T-cell (primary cell): Measurements from ENCODE around the gene RFK. TPM values are rescaled to one million over a fixed set of nuclear protein-coding genes. Genes with fewer than 3 reads are reported as not detected.

Experiments used
- ATAC-seq, 4 experiments: fragments of 200-7000 bp in 3 of 4; fragments of 150-1000 bp in 1 of 4; cut with Tn5 transposase; replicated peaks in 1 of 4; 1 replicate in 3 of 4; 2 replicates in 1 of 4; pipeline ENCODE4 v1.10.0; 2021; ENCODE audit warnings: moderate library complexity in 3 of 4, mild to moderate bottlenecking in 2 of 4, moderate number of reproducible peaks in 1 of 4
- CTCF ChIA-PET, 2 donors: fragments of 300-600 bp; sonication (Branson Sonifier 250); formaldehyde crosslinking; loops; one replicate each; lab custom pipeline; 2022; ENCODE audit warnings: antibody characterized with exemption in 2 of 2; lab: Charles Lee
- POLR2A ChIA-PET, 2 donors: fragments of 300-600 bp; sonication (Branson Sonifier 250); formaldehyde crosslinking; loops; one replicate each; lab custom pipeline; 2022; ENCODE audit warnings: antibody characterized with exemption in 2 of 2; lab: Charles Lee
- DNase-seq, 35 experiments: peaks; one replicate each; pipeline versions ENCODE4 v3.0.0 to v3.0.0-alpha.2; 2013 to 2023
- H3K27ac ChIP-seq: one replicate; pipeline ENCODE4 v1.5.1; 2013; ENCODE audit warnings: low read length
- H3K27me3 ChIP-seq, 2 experiments: replicated peaks in 1 of 2; 1 replicate in 1 of 2; 2 replicates in 1 of 2; pipeline versions ENCODE4 v1.6.1 to v1.7.0; 2013; ENCODE audit warnings: low read length in 1 of 2, mixed read lengths in 1 of 2; ENCODE audit not compliant: control insufficient read depth in 2 of 2, insufficient read depth in 2 of 2; ENCODE audit errors: extremely low read depth in 1 of 2
- H3K36me3 ChIP-seq, 2 donors: 1 replicate in 1 of 2; 2 replicates in 1 of 2; pipeline versions ENCODE4 v1.6.1 to v1.7.0; 2013; ENCODE audit warnings: low read length in 1 of 2; ENCODE audit not compliant: control insufficient read depth in 2 of 2, insufficient read depth in 1 of 2; ENCODE audit errors: extremely low read depth in 1 of 2
- H3K4me1 ChIP-seq, 2 experiments: 1 replicate in 1 of 2; 2 replicates in 1 of 2; pipeline versions ENCODE4 v1.6.1 to v1.7.0; 2013; ENCODE audit warnings: low read length in 2 of 2, mixed read lengths in 1 of 2; ENCODE audit not compliant: insufficient read depth in 2 of 2, control insufficient read depth in 1 of 2; ENCODE audit errors: extremely low read depth in 1 of 2
- H3K4me3 ChIP-seq, 2 donors: 1 replicate in 1 of 2; 2 replicates in 1 of 2; pipeline versions ENCODE4 v1.5.1 to v1.7.0; 2013; ENCODE audit warnings: mild to moderate bottlenecking in 2 of 2, low read length in 1 of 2, moderate library complexity in 1 of 2; ENCODE audit not compliant: control insufficient read depth in 1 of 2; ENCODE audit errors: extremely low read depth in 1 of 2
- H3K9me3 ChIP-seq: 2 replicates; pipeline ENCODE4 v1.7.0; 2013
- H3K27ac Mint-ChIP-seq, 2 donors: one replicate each; pipeline ENCODE4 v1.8.0; 2020 to 2021; ENCODE audit warnings: mild to moderate bottlenecking in 2 of 2, mixed read lengths in 2 of 2
- H3K27me3 Mint-ChIP-seq, 2 donors: one replicate each; pipeline ENCODE4 v1.8.0; 2021 to 2022; ENCODE audit warnings: mixed read lengths in 2 of 2
- H3K36me3 Mint-ChIP-seq: one replicate; pipeline ENCODE4 v1.8.0; 2021; ENCODE audit warnings: mixed read lengths
- H3K4me1 Mint-ChIP-seq, 3 donors: one replicate each; pipeline ENCODE4 v1.8.0; 2020 to 2022; ENCODE audit warnings: mixed read lengths in 3 of 3, mild to moderate bottlenecking in 1 of 3
- H3K4me3 Mint-ChIP-seq, 3 donors: one replicate each; pipeline ENCODE4 v1.8.0; 2020 to 2022; ENCODE audit warnings: mild to moderate bottlenecking in 3 of 3, mixed read lengths in 3 of 3, moderate library complexity in 3 of 3
- H3K9me3 Mint-ChIP-seq, 3 donors: one replicate each; pipeline ENCODE4 v1.8.0; 2020 to 2022; ENCODE audit warnings: mixed read lengths in 3 of 3
- WGBS: methylation state at CpG from one replicate; pipeline ENCODE4 v1.1.5; 2013; ENCODE audit warnings: missing lambda C conversion rate; ENCODE audit not compliant: insufficient coverage; 5-methylcytosine and 5-hydroxymethylcytosine counted together
- total RNA-seq, 35 experiments: library from RNA in 6 of 35; stranded (reverse) in 6 of 35; fragments of 120-200 nt in 1 of 35; gene quantifications; one replicate each; pipeline versions ENCODE4 v1.2.1 to v1.2.4 and lab custom pipeline; 2013 to 2026

RFK gene
- total RNA-seq, 5 donors from 2014 or later (not counting 1 experiment from before 2014, with no cell fraction given), result 8.9 to 13.5 (median 11.0) TPM

GRCh38 chr9:76396144-76396543 lies 1.9 kb upstream of the RFK start:
- Mint-ChIP-seq H3K9me3 (peaks cover 0 to 5% (median 0%) of the 10 kb centered on the region in 3 donors), H3K27ac (no peak overlapping the region)

DNA sequence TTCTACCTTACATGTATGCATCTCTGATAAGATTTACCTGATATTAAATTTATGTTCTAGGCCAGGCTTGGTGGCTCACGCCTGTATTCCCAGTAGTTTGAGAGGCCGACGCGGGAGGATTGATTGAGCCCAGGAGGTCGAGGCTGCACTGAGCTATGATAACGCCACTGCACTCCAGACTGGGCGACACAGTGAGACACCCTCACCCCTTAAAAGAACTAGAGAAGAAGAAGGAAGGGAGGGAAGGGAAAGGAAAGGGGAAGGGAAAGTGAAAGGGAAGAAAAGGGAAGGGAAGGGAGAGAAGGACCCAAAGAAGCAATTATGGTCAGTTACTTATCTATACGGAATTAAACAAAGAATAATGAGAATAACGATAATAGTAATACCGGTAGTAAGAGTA lies 1.2 kb upstream of the RFK start:
- ChIA-PET CTCF (interaction anchor here (0.6 to 1.6 kb wide), 4 partner anchors 9 to 784 kb away, joined by 3 to 13 read pairs (median 3); no protein-coding TSS in a partner anchor), POLR2A (interaction anchor here (1.1 kb wide), 2 partner anchors 12 to 1307 kb away, joined by 4 to 5 read pairs; partner anchors contain the start of genes NMRK1 (in 1 of the 2) and OSTF1 (in 1 of the 2))
- H3K27ac ChIP-seq, result peak overlapping the region; percentile 85
- H3K4me1 ChIP-seq, result peaks cover 4 to 21% of the 10 kb centered on the region in 2 experiments
- Mint-ChIP-seq H3K4me3 (peak overlapping the region; percentile 4 to 95 (median 25)), H3K27me3 (no peaks in the 10 kb centered on the region), H3K9me3 (peaks cover 0 to 5% (median 0%) of the 10 kb centered on the region in 3 donors), H3K4me1 (peaks cover 32 to 42% (median 35%) of the 10 kb centered on the region in 3 donors), H3K27ac (peak overlapping the region; percentile 72 to 76), H3K36me3 (peaks cover 11% of the 10 kb centered on the region)
- H3K27me3 ChIP-seq, result peaks cover 0 to 3% of the 10 kb centered on the region in 2 experiments
- no peaks in the 10 kb centered on the region for H3K36me3 ChIP-seq
- no peak for ATAC-seq
- 93% methylated on average over 2 of the region's 10 CpGs for WGBS
- no peaks in the 10 kb centered on the region for H3K9me3 ChIP-seq
- no peak for DNase-seq
- H3K4me3 ChIP-seq, result peak overlapping the region; percentile 98

More at GRCh38 chr9:76396144-76396543, 1.9 kb upstream of the RFK start:
- H3K36me3 Mint-ChIP-seq, result peaks cover 5% of the 10 kb centered on the region
- Histone ChIP-seq H3K9me3 (no peaks in the 10 kb centered on the region), H3K36me3 (no peaks in the 10 kb centered on the region), H3K27ac (no peak overlapping the region), H3K4me3 (no peak overlapping the region), H3K27me3 (peaks cover 0 to 3% of the 10 kb centered on the region in 2 experiments), H3K4me1 (peaks cover 4 to 21% of the 10 kb centered on the region in 2 experiments)
- POLR2A ChIA-PET, result no interaction called here
- CTCF ChIA-PET, result interaction anchor here in 1 of 2 donors (0.6 kb wide), 1 partner anchor 614 kb away, joined by 3 read pairs; no protein-coding TSS in a partner anchor
- H3K27me3 Mint-ChIP-seq, result no peaks in the 10 kb centered on the region
- H3K4me1 Mint-ChIP-seq, result peaks cover 25 to 40% (median 36%) of the 10 kb centered on the region in 3 donors
- DNase-seq (no peak), ATAC-seq (no peak)
- H3K4me3 Mint-ChIP-seq, result no peak overlapping the region
- no CpG with 5 or more reads among the region's 6 CpGs for WGBS

DNA sequence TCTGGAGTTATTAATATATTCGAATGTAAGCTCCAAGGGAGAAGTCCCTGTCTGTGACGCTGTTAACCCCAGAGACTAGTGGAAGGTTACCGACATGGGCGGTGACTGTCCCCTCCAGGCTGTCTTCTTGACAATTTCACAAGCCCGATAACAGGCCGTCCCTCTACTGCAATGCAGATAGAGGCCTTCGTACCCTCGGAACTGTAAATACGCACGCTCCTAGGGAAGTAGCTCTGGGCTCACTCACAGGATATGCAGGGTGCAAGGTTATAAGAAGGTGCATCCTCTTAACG lies 680 bp upstream of the RFK start:
- Mint-ChIP-seq H3K27me3 (no peaks in the 10 kb centered on the region), H3K36me3 (peaks cover 11% of the 10 kb centered on the region), H3K9me3 (peaks cover 0 to 5% (median 0%) of the 10 kb centered on the region in 3 donors), H3K4me3 (peak overlapping the region; percentile 91 to 99 (median 95)), H3K27ac (peak overlapping the region; percentile 98 to 99), H3K4me1 (peaks cover 32 to 40% (median 33%) of the 10 kb centered on the region in 3 donors)
- Histone ChIP-seq H3K27ac (peak overlapping the region; percentile 85), H3K27me3 (peaks cover 0 to 3% of the 10 kb centered on the region in 2 experiments), H3K4me3 (peak overlapping the region; percentile 98), H3K4me1 (peaks cover 4 to 21% of the 10 kb centered on the region in 2 experiments), H3K36me3 (peaks cover 0 to 2% of the 10 kb centered on the region in 2 donors), H3K9me3 (no peaks in the 10 kb centered on the region)
- ChIA-PET CTCF (interaction anchor here (0.5 to 1.6 kb wide), 13 partner anchors 8 to 1366 kb away, joined by 3 to 13 read pairs (median 3); partner anchors contain the start of gene VPS13A (in 1 of the 2)), POLR2A (interaction anchor here (1.1 kb wide), 4 partner anchors 11 to 1367 kb away, joined by 3 to 5 read pairs (median 4); partner anchors contain the start of genes CARNMT1 (in 1 of the 2), NMRK1 (in 1 of the 2), OSTF1 (in 1 of the 2) and VPS13A (in 1 of the 2))
- ATAC-seq, result peak; percentile 46 to 69 (median 48)
- peak in 27 of 35 experiments; percentile 36 to 73 (median 46) for DNase-seq
- WGBS, result 0% methylated on average over 3 of the region's 11 CpGs

- CTCF ChIA-PET, result interaction anchor here (0.6 to 1.1 kb wide), 3 partner anchors 10 to 59 kb away, joined by 3 read pairs; no protein-coding TSS in a partner anchor
- Mint-ChIP-seq H3K36me3 (peaks cover 30% of the 10 kb centered on the region), H3K9me3 (peaks cover 0 to 5% (median 0%) of the 10 kb centered on the region in 3 donors), H3K4me1 (peaks cover 35 to 42% (median 38%) of the 10 kb centered on the region in 3 donors), H3K27ac (no peak overlapping the region), H3K4me3 (no peak overlapping the region), H3K27me3 (no peaks in the 10 kb centered on the region)
- WGBS, result no CpG with 5 or more reads among the region's 1 CpG
- Histone ChIP-seq H3K4me1 (peaks cover 4 to 21% of the 10 kb centered on the region in 2 experiments), H3K27ac (no peak overlapping the region), H3K36me3 (peaks cover 8 to 20% of the 10 kb centered on the region in 2 donors), H3K9me3 (no peaks in the 10 kb centered on the region), H3K4me3 (no peak overlapping the region), H3K27me3 (peaks cover 0 to 3% of the 10 kb centered on the region in 2 experiments)
- POLR2A ChIA-PET, result no interaction called here
- ATAC-seq (no peak), DNase-seq (no peak)
Measured at GRCh38 chr9:76390656-76391055, 3.6 kb downstream of the RFK start.

GRCh38 chr9:76379494-76379893 lies 14.7 kb downstream of the RFK start:
- CTCF ChIA-PET, result interaction anchor here in 1 of 2 donors (0.6 kb wide), 1 partner anchor 14 kb away, joined by 3 read pairs; no protein-coding TSS in a partner anchor
- H3K27me3 ChIP-seq, result no peaks in the 10 kb centered on the region
- H3K4me1 Mint-ChIP-seq, result no peaks in the 10 kb centered on the region
- H3K4me3 Mint-ChIP-seq, result no peak overlapping the region
- no peaks in the 10 kb centered on the region for H3K9me3 Mint-ChIP-seq
- no peak overlapping the region for H3K27ac Mint-ChIP-seq
- peaks cover 0 to 4% of the 10 kb centered on the region in 2 donors for H3K27me3 Mint-ChIP-seq
- no peaks in the 10 kb centered on the region for H3K4me1 ChIP-seq
- no peak for DNase-seq
- no peak overlapping the region for H3K4me3 ChIP-seq
- no peak overlapping the region for H3K27ac ChIP-seq
- no peak for ATAC-seq
- H3K36me3 Mint-ChIP-seq, result peaks cover 18% of the 10 kb centered on the region
- POLR2A ChIA-PET, result no interaction called here
- H3K9me3 ChIP-seq, result no peaks in the 10 kb centered on the region
- 100% methylated on average over 1 of the region's 2 CpGs for WGBS
- peaks cover 0 to 2% of the 10 kb centered on the region in 2 donors for H3K36me3 ChIP-seq

DNA sequence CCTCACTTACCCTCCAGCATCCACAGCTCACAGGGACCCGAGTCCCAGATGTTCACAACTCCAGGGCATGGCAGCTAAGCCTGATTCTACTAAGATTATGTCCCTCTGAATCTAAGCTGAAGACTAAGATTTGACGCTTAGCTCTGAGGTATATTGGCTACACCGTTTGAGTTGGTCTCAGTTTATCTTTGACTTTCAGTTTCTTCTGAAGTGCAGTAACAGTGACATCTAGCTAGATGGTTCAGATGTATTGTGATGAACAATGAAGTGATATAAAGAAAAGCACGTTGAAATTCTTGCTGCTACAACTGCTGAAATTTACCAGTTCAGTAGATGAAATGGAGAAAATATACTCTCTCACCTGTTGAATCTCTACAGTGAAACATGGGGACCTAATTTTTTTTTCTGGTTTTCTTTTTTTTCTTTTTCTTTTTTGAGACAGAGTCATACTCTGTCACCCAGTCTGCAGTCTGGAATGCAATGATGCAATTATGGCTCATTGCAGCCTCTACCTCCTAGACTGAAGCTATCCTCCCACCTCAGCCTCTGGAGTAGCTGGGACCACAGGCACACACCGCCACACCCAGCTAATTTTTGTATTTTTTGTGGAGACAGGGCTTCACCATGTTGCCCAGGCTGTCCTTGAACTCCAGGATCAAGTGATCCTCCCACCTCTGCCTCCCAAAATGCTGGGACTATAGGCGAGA lies 15.7 kb downstream of the RFK start:
- Histone ChIP-seq H3K27me3 (no peaks in the 10 kb centered on the region), H3K4me3 (no peak overlapping the region), H3K27ac (no peak overlapping the region), H3K36me3 (no peaks in the 10 kb centered on the region), H3K9me3 (no peaks in the 10 kb centered on the region), H3K4me1 (no peaks in the 10 kb centered on the region)
- H3K36me3 Mint-ChIP-seq, result peaks cover 13% of the 10 kb centered on the region
- H3K9me3 Mint-ChIP-seq, result no peaks in the 10 kb centered on the region
- H3K4me1 Mint-ChIP-seq, result no peaks in the 10 kb centered on the region
- H3K27ac Mint-ChIP-seq, result no peak overlapping the region
- H3K4me3 Mint-ChIP-seq, result no peak overlapping the region
- WGBS, result 80% methylated on average over 3 of the region's 6 CpGs
- peak in 1 of 4 experiments; percentile 5 for ATAC-seq
- no peak for DNase-seq
- H3K27me3 Mint-ChIP-seq, result peaks cover 0 to 4% of the 10 kb centered on the region in 2 donors
- ChIA-PET CTCF (interaction anchor here in 1 of 2 donors (0.6 to 0.7 kb wide), 2 partner anchors 13 to 28 kb away, joined by 3 read pairs; no protein-coding TSS in a partner anchor), POLR2A (no interaction called here)
